HG03280 (cell line): ENCODE measurements around the gene SGCD.

ENCODE experiments used
- ATAC-seq: cut with Tn5 transposase; IDR thresholded peaks from one replicate; pipeline ENCODE4 v1.9.1; 2021; ENCODE audit warnings: mild to moderate bottlenecking, moderate library complexity; ENCODE audit not compliant: unreplicated experiment

The SGCD gene

DNA sequence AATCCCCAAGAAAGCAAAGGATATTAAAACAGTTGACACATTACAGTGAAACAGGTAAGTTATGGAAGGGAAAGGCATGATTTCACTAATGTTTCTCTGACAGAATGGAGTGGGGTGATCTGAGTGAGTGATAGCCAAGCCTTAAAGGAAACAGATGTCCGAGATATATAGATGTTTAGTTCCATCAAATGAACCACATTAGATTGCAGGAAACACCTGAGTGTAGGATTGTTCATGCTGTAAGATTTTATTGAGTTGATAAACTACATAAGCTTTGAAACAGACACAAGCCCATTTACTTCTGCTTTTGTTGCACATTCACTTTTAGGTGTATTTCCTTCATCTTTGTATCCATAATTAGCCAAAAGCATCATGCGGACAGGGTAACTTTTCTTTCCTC is 356.0 kb downstream of the SGCD start:
- ATAC-seq: no peak

GRCh38 chr5:156683509-156683908 is 356.5 kb downstream of the SGCD start:
- ATAC-seq: no peak

- ATAC-seq: no peak
Measured at GRCh38 chr5:156684216-156684615, 357.3 kb downstream of the SGCD start.

GRCh38 chr5:156685481-156685880 is 358.5 kb downstream of the SGCD start:
- no peak for ATAC-seq

GRCh38 chr5:156686380-156686779 is 359.4 kb downstream of the SGCD start:
- ATAC-seq: no peak

DNA sequence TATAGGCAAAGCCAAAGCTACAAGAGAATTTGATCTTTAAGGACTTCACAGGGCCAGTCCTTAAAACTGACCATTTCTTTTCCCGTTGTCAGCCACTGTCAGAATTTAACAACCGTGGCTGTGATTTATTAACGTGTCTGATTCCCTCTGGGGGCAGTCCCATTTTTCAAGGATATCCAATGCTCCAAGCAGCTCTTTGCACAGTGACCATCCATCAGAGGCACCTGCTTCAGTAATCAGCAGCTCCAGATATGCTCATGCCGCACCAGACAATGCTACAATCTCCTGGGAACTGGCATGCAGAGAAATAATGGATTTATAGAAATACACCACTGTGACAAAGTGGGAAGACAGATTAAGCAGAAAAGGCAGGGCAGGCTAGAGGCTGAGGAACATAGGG is 359.8 kb downstream of the SGCD start:
- no peak for ATAC-seq

- ATAC-seq: no peak
Measured at GRCh38 chr5:156687514-156687913, 360.6 kb downstream of the SGCD start.

DNA sequence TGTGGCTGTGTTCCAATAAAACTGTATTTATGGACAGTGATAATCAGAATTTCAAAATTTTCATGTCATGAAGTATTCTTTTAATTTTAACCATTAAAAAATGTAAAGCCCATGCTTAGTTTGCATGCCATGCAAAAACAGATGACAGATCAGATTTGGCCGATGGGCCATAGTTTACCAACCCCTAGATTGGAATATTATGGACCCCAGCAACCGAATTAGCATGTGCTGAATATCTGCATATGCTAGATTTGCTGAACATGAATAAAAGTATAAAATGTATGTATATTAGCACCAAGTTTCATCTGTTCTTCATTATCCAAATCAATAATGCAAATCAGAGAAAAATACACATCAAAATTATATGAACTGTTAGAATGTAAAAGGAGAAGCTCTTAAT is 364.6 kb downstream of the SGCD start:
- ATAC-seq: no peak

- no peak for ATAC-seq
Measured at GRCh38 chr5:156693113-156693512, 366.1 kb downstream of the SGCD start.

GRCh38 chr5:156694598-156694997 is 367.6 kb downstream of the SGCD start:
- no peak for ATAC-seq

DNA sequence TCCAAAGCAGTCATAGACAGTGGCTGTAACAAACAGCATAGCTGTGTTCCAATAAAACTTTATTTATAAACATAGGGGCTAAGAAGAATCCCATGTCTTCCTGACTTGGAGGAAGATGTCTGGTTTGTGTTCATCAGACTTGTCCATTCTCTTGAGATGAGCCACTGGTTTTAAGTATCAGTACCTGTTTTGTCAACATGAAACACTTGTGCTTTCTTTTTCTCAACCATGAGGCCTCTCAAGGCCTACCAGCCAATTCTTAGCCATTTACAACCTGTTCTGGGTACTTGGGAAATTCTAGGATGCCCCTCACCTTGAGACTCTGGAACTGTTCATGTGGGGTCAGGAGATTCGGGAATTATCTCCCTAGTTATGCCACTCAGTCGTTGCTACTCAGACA is 368.8 kb downstream of the SGCD start:
- ATAC-seq: no peak

DNA sequence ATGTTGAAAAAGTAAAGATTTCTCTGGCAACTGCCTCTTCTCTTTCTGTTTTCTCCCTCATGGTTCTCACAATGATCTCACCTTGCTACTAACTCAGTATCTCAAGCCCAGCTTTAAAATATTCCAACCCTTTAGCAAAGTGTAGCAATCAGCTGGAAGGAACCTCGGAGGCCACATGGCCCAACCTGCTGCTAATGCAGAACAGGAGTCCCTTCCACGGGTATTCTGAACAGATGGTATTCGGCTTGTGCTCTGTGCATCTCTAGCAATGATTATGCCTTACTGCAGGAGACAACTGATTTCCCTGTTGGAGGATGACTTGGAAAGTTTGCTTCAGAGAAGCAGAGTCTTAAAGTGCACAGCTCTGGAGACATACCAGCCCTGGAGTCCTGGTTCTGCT is 371.4 kb downstream of the SGCD start:
- no peak for ATAC-seq

DNA sequence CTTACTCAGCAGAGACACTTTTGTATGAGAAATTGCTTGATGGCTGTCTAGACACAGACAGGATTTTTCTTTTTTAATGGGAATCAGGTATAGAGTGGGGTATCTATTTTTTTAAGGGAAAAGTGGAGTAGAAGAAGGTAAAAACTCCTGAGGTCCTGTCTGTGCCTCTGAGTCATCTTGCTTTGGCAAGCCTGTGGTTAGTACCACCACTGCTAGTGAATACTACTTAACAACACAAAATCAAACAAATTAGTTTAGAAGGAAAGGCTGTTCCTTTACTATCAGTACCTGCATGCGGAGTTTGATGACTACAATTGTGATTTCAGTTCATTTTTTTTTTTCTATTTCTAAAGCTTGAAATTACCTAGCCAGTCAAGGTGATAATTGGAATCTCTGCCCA is 372.2 kb downstream of the SGCD start:
- ATAC-seq: no peak

GRCh38 chr5:156704139-156704538 is 377.2 kb downstream of the SGCD start:
- ATAC-seq: no peak

DNA sequence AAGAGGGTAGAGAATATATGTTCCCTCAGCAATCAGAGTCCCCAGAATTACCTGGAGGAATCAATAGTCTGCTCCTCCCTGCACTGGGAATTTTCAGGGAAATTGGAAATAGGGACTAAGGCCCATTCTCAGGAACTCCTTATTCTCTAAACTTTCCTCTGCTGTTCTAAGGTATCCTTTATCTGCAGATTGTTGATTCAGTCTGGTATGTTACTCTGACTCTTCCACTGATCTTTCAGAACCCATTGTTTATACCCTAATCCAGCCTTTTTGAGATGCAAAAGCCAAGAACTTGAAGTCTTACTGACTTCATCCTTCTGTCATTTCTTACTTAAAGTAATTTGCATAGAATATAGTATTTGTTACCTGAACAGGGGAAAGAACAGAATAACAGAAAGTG is 379.7 kb downstream of the SGCD start:
- no peak for ATAC-seq

- no peak for ATAC-seq
Measured at GRCh38 chr5:156707750-156708149, 380.8 kb downstream of the SGCD start.

DNA sequence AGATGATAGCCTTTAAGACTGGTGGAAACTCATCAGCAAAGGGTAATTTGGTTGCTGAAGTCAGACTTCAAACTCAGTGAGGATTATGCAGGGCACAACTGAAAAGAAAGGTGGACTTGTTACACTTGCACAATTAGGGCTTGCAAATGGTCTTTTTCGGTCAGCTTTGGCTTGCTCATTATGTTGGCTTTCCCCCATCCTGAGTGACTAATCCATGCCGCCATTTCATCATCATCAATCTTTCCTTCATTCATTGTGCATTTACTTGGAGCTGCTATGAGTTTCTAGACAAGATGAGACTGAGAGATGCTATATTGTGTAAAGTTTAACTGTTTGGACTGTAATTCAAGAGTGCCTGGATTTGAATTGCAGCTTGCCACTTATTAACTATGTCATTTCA is 388.3 kb downstream of the SGCD start:
- ATAC-seq: no peak

DNA sequence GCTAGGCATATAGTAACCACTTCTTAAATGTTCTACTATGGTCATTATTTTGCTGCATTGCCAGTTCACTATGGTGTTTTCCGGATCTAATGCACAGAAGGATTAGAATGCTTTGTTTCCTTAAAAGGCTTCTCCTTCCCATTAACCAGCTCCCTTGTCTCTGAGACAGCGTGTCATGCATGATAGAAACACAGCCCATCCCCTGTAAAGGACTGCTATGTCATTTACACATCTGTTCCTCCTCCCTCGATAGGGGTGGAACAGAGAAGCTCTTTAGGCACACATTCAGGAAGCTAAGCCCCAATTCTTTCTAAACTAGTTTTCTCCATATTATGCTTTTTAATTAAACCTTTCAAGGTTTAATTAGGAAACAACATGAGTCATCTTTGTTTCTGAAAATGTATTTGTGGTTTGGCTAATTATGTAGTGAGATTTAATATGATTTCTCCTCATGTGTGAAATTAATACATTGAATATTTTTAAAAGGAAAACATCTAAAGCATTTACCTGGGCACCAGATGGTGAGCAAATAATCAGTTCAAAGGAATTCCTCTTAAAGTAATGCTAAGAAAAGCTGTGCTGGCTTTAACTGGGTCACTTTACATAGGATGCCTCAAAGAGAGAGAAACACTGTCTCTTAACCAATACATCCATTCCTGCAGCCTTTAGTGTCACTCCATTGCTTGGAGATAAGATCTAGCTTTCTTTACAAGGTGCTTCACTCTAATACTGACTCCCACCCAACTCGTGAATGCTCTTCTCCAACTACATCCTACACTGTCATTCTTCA is 389.8 kb downstream of the SGCD start:
- ATAC-seq: no peak

- no peak for ATAC-seq
Measured at GRCh38 chr5:156718985-156719384, 392.0 kb downstream of the SGCD start.

- ATAC-seq: no peak
Measured at GRCh38 chr5:156722358-156722757, 395.4 kb downstream of the SGCD start.

GRCh38 chr5:156735477-156735876 is 408.5 kb downstream of the SGCD start:
- ATAC-seq: no peak

GRCh38 chr5:156741516-156741915 is 414.6 kb downstream of the SGCD start:
- no peak for ATAC-seq

GRCh38 chr5:156753846-156754245 is 426.9 kb downstream of the SGCD start:
- ATAC-seq: no peak
